HG02610 (cell line): ENCODE results near the gene TSGA10.
A peak's percentile ranks its signal among the peaks of the same experiment; 100 is the strongest.
"Not testable (repeated sequence)": the region's sequence is repeated elsewhere in the genome, so short reads cannot be mapped to it uniquely, and the experiment has no call there.

ENCODE experiments used
- ATAC-seq: cut with Tn5 transposase; IDR thresholded peaks from one replicate; pipeline ENCODE4 v1.9.1; 2021; ENCODE audit warnings: mild to moderate bottlenecking, moderate library complexity; ENCODE audit not compliant: unreplicated experiment

The TSGA10 gene

GRCh38 chr2:99156891-99157290 lies 2.1 kb upstream of the TSGA10 start:
- no peak for ATAC-seq

DNA sequence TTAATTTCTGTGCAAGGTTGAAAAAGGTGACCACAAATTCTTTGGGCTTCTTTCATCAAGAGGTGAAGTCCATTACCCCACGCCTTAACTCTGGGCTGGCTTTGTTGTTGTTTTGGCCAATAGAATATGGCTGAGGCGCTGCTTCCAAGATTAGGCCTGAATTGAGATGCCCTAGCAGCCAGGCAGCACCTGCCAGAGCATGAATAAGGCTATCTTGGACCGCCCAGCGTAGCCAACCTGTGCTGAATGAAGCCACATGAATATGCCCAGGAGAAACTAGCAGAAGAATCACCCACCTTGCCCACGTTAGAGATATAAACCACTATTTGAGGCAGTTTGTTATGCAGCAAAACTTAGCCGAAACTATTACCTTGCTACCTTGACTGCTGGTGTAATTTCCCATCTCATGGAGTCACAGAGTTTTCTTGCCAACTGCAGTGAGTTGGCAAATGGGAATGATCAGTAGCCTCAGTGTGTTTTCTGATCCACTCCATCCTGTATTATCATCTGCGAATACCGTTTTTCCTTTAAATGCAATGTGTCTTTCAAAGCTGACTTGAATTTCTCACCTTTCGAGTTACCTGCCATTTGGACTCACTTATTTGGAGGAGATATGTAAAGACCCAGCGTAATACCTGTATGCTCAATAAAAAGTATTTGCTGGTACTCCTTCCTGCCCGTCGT lies 679 bp downstream of the TSGA10 start:
- ATAC-seq = no peak

GRCh38 chr2:99152199-99152895 lies 2.4 kb downstream of the TSGA10 start:
- ATAC-seq = no peak

GRCh38 chr2:99150706-99151105 lies 4.0 kb downstream of the TSGA10 start:
- no peak for ATAC-seq

- peak; percentile 90 for ATAC-seq
Observed at GRCh38 chr2:99141110-99142108, 13.3 kb downstream of the TSGA10 start, which contains the start of gene C2orf15. TSS of gene C2orf15 (plus strand) at chr2:99141707. CDS start at chr2:99150559, 8,852 bp downstream.

DNA sequence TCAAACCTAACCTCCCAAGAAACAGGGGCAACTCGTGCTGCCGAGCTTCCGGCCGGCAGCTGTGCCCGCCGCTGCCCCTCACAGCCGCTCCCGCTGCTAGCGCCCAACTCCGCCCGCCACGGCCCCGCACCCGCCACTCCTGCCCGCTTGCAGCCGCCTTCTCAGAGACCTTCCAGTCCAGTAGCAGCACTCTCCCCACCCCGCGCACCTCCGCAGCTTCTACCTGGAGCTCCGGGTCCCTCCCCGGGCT lies 14.0 kb downstream of the TSGA10 start:
- ATAC-seq = no peak

- no peak for ATAC-seq
Observed at GRCh38 chr2:99140056-99140859, 14.5 kb downstream of the TSGA10 start.

DNA sequence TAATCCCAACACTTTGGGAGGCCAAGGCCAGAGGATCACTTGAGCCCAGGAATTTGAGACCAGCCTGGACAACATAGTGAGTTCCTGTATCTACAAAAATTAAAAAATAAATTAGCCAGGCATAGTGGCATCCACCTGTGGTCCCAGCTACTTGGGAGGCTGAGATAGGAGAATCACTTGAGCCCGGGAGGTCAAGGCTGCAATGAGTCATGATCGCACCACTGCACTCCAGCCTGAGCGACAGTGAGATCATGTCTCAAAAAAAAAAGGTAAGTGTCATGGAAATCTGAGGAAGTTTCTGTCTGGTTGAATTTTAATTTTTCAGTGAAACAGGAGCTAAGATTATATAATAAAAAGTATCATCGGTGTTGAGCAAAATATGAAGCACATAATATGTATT lies 15.7 kb downstream of the TSGA10 start:
- ATAC-seq = no peak

DNA sequence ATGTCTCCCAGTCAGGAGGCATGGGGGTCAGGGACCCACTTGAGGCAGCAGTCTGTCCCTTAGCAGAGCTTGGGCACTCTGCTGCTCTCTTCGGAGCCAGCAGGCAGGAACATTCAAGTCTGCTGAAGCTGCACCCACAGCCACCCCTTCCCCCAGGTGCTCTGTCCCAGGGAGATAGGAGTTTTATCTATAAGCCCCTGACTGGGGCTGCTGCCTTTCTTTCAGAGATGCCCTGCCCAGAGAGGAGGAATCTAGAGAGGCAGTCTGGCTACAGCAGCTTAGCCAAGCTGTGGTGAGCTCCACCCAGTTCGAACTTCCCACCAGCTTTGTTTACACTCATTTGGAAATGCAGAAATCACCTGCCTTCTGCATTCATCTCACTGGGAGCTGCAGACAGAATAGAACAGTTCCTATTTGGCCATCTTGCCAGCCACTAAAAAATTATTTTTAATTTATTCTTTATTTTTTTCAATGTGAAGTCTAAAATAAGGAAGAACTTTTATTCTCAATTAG lies 19.6 kb downstream of the TSGA10 start:
- not testable (repeated sequence) for ATAC-seq

GRCh38 chr2:99127981-99128380 lies 26.8 kb downstream of the TSGA10 start:
- no peak for ATAC-seq

DNA sequence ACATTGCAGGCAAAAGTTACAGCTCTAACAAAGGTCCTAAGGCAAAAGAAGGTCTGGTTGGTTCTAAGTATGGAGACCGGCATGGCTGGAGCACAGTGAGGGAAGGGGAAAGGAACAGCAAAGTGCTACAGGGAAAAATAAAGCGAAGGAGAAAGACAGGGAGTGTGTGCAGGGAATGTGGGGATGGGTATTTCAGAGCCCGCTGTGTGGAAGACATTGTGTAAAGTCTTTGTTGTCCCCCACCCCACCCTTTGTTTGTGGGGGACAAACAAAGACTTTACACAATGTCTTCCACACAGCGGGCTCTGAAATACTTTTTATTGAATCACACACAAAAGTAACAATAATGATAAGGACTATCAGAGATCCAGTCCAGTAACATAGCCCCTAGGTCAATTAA lies 42.1 kb downstream of the TSGA10 start:
- no peak for ATAC-seq

DNA sequence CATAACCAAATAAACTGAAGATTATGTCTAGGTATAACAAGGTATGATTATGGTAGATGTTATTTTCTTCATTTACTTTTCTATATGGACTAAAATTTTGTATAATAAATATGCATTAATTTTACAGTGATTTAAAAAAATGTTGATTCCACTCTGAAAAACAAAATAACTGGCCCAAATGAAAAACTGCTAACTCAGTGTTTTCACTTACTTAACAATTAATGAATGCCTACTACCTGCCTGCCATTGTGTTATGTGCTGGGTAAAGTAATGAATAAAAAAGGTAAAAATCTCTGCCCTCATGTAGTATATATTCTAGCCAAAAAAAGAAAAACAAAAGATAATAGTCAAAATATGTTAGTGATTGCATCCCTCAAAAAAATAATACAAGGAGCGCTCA lies 42.8 kb downstream of the TSGA10 start:
- no peak for ATAC-seq

- ATAC-seq = no peak
Observed at GRCh38 chr2:99111236-99111635, 43.5 kb downstream of the TSGA10 start.

GRCh38 chr2:99106913-99107312 lies 47.8 kb downstream of the TSGA10 start:
- no peak for ATAC-seq

- ATAC-seq = no peak
Observed at GRCh38 chr2:99104006-99104405, 50.7 kb downstream of the TSGA10 start.

GRCh38 chr2:99101697-99102096 lies 53.0 kb downstream of the TSGA10 start:
- ATAC-seq = no peak

- no peak for ATAC-seq
Observed at GRCh38 chr2:99096728-99097127, 58.0 kb downstream of the TSGA10 start.

DNA sequence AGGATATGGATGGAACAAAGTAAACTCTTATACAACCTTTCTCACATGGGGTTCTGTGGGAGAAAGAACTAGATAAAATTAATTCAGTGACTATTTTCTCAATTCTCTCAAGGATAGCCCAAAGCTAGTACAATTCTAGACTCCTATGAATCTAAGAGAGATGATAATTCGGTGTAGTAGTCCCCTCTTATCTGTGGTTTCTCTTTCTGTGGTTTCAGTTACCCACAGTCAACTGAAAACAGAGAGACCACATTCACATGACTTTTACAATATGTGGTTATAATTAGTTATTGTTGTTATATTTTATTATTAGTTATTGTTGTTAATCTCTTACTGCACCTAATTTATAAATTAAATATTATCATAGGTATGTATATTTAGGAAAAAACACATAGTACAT lies 66.7 kb downstream of the TSGA10 start:
- no peak for ATAC-seq

DNA sequence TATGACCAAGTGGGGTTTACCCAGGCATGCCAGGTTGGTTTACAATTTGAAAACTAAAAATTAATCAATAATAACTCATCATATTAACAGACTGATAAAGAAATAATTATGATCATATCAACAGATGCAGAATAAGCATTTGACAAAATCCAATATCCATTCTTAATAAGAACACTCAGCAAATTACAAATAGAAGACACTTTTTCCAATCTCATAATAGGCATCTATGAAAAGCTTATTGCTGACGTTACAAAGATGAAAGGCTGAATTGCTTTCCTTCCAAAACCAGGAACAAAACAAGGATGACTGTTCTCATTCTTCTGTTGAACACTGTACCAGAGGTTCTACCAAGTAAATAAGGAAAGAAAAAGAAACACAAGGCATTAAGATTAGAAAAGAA lies 68.4 kb downstream of the TSGA10 start:
- ATAC-seq = no peak

GRCh38 chr2:99085421-99085820 lies 69.3 kb downstream of the TSGA10 start:
- ATAC-seq = no peak

GRCh38 chr2:99084256-99084655 lies 70.5 kb downstream of the TSGA10 start:
- ATAC-seq = no peak
